Measurements from ENCODE around the gene IQSEC1.

DNA sequence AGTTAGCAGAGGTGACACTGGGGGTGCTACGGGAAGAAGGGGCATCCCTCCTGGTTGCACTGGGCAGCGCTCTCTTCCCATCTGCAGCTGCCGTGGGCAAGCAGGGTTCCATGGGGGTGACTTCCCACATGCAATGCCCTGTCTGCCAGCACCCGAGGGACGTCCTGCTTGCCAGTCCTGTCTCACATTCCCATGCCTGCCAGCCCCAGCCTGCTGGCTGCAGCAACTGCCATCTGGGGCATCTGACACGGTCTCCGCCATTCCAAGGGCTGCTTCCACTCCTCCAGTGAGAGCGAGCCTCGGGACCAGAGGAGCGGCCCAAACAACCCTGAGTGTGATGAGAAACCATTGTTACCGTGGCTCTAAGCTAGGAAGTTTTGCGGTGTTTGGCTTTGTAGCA, 186.5 kb downstream of the IQSEC1 start:
- TF ChIP-seq, protein P1, sequence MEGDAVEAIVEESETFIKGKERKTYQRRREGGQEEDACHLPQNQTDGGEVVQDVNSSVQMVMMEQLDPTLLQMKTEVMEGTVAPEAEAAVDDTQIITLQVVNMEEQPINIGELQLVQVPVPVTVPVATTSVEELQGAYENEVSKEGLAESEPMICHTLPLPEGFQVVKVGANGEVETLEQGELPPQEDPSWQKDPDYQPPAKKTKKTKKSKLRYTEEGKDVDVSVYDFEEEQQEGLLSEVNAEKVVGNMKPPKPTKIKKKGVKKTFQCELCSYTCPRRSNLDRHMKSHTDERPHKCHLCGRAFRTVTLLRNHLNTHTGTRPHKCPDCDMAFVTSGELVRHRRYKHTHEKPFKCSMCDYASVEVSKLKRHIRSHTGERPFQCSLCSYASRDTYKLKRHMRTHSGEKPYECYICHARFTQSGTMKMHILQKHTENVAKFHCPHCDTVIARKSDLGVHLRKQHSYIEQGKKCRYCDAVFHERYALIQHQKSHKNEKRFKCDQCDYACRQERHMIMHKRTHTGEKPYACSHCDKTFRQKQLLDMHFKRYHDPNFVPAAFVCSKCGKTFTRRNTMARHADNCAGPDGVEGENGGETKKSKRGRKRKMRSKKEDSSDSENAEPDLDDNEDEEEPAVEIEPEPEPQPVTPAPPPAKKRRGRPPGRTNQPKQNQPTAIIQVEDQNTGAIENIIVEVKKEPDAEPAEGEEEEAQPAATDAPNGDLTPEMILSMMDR (IDR thresholded peaks at IDR 0.05) = no peak
- no peak for TF ChIP-seq POLR2A (IDR thresholded peaks at IDR 0.05)

Data from Peyer's patch (tissue), 4 donors.